Measurements from ENCODE around the gene XPR1.

The XPR1 gene

DNA sequence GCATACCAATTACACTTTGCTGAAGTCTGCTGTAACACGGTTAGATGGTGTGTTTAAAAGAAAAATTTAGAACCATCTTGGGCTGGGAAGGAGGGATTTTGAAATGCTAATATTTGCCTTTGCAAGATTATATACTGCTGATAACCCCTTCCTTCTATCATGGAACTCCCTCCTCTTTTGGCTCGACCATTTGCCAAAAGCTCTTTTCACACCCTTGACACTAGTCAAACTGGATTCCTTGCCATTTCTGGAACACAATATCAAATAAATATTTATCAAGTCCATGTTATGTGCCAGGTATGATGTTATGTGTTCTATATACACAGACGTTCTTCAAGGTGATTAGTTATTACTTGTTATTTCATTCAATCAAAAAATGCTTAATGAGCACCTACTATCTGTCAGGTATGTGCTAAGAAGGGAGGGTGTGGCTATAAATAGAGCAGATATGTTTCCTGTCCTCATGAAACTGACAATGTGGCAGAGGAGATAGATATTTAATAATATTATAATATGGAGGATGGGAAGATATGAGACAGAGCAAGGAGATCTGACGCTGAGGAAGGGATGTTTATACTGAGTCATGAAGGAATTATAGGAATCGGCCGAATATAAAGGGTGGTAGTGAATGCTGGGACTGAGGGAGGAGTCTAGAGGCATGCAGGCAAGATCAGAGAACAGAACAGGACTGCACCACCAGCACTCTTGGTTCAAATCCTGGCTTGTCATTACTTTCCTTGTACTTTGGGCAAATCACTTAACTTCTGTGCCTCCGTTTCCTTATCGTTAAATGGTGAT, 16.1 kb upstream of the XPR1 start:
- DNase-seq (ENCODE audit: low spot score) = no peak

DNA sequence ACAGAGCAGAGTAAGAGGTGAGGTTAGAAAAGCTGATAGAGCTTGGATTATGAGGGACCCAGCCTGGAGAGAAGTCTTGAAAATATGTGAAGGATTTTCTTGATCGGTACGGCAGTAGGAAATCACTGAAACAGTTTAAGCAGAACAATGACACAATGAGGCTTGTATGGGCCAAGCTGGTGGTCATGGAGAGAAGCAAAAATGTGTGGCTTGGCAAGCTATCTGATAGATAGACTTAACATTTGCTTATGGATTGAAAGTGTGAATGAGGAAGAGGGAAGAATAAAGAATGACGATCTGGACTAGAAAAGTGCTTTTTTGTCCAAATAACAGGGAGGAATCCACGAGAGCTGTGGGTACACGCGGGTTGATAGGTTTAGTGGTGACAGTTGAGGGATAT, 15.4 kb upstream of the XPR1 start:
- DNase-seq (ENCODE audit: low spot score) = no peak

DNA sequence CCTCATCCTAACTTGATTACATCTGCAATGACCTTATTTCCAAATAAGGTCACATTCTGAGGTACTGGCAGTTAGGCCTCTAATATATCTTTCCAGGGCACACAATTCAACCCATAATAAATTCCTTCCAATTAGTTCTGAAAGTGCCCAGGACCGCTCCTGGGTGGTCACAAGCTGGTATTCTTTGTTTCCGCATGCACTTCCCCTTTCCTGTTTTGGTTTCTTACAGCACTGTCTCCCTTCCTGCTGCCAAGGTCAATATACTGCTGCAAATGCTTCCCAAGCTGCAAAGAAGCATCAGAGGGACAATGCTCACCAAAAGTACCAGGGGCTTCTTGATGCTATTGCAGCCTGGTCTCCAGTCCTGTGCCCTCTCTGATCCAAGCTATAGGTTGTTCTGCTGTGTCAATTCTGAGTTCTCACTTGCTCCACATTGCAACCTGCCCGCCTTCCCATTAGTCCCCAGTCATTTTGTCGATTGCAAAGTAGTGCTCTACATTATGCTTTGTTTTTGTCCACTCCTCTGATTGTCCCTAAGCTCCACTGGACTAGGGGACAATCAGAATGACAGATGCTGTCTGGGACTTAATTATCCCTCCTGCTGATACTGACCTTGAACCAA, 13.9 kb upstream of the XPR1 start:
- no peak for DNase-seq (ENCODE audit: low spot score)

GRCh38 chr1:180620581-180620980, 11.2 kb upstream of the XPR1 start:
- DNase-seq (ENCODE audit: low spot score) = no peak

GRCh38 chr1:180622658-180623508, 8.9 kb upstream of the XPR1 start:
- no peak for DNase-seq (ENCODE audit: low spot score)

DNA sequence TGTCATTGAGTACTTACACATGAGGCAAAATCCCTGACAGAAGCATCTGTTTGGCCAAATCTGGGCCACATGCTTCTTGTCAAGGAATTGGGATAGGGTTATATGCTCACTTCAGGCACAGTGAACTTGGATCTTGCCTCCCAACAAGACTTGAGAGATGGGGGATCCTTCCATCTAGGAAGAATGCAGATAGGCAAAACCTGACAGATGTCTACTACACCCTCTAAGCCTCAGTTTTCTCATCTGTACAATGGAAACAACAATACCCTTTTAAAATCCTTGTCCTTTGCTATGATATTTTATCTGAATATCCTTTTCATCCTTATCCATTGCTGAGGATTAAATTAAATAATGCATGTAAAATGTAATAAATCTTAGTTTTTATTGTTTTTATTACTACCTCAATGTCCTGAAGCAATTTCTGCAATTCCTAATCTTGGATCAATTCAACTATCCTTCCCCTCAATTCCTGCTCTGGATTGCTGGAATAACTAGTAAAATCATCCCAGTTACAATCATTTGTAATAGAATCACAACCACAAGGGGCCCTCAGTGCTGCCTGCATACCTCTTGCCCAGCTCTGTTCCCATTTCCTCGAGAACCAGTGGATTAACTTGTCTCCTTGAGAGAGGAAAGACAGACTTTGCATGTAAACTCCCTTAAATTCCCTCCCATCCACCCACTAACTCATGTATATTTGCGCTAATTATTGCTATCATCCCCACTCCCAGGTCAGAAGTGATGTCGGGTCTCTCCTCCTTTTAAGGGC, 8.1 kb upstream of the XPR1 start:
- DNase-seq (ENCODE audit: low spot score) = no peak

GRCh38 chr1:180626711-180627110, 5.1 kb upstream of the XPR1 start:
- no peak for DNase-seq (ENCODE audit: low spot score)

DNA sequence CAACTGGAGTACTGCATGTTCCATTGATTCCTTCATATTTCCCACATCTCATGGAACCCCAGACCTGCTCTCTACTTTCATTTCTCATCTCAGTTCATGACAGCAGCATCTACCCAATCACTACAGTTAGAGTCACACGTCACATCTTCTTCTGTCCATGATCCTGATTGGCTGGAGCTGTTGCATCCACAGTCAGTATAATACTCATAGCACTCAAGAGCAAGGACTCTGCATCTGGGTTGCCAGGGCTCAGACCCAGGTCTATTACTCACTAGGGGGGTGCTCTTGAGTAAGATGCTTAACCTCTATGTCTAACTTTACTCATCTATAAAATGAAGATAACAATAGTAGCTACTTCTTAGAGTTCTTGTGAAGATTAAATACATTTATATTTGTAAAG, 4.4 kb upstream of the XPR1 start:
- DNase-seq (ENCODE audit: low spot score) = no peak

GRCh38 chr1:180628646-180629045, 3.2 kb upstream of the XPR1 start:
- DNase-seq (ENCODE audit: low spot score) = no peak

GRCh38 chr1:180630408-180631193, 1.2 kb upstream of the XPR1 start:
- DNase-seq (ENCODE audit: low spot score) = no peak

GRCh38 chr1:180631194-180631765, 542 bp upstream of the XPR1 start:
- DNase-seq (ENCODE audit: low spot score) = peak; percentile 27

GRCh38 chr1:180632326-180633056, 669 bp downstream of the XPR1 start:
- peak; percentile 66 for DNase-seq (ENCODE audit: low spot score)

DNA sequence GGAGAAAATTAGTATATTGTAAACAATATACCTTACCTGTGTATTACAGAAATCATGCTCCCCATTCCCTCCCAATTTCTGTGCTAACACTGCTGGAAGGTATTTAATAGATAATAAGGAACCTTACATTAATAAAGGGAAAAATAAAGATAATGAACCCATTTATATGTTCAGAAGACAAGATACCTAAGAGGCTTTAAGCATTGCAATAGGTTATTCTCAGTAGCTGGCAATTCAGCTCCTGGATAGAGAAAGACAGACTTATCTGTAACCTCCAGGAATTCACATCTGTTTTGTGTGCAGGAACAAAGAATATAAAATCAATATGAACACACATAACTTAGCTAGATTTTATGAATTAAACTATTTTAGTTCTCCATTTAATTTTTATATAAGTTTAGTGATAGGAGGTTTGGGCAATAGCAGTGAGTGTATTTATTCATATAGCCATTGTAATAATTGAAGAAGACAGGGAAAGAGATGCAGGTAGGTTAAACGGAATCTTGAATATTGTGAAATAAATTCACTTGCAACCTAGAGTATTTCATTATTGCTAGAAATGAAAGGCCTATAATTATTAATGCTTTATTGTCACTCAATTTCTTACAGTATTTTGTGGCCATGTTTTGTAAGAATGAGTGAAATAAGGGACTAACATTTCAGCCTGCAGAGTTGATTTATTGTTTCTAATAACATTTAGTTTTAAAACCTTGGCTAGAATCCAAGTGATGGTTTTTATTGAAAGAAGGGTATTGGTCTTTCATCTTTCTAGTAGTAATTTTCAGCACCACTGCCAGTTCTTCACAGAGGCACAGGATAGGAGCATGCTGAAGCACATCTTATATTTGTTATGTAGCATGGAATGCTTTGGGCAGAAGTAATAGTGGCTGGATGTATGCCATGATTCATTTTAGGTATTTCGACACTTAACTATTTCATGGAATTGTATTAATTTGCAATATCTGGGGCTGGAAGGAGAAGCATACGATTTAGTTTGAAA, 1.5 kb downstream of the XPR1 start:
- DNase-seq (ENCODE audit: low spot score) = no peak

GRCh38 chr1:180636138-180636537, 4.3 kb downstream of the XPR1 start:
- DNase-seq (ENCODE audit: low spot score) = no peak

DNA sequence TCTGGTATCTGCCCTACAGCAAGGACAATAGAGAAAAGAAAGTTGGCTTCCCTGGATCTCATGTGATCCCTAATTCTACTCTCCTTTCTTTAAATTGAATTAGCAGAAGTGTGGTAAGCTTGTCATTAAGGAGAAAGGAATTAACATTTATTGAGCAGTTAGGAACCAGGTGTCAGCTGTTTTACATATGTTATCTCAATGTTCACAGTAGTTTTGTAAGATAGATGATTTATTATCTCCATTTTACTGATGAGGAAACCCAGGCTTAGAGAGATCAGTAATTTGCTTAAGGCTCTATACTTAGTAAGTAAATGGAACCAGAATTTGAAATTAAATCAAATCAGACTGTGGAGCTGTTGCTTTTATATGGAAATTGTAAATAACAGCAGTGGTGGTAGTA, 8.0 kb downstream of the XPR1 start:
- no peak for DNase-seq (ENCODE audit: low spot score)

DNA sequence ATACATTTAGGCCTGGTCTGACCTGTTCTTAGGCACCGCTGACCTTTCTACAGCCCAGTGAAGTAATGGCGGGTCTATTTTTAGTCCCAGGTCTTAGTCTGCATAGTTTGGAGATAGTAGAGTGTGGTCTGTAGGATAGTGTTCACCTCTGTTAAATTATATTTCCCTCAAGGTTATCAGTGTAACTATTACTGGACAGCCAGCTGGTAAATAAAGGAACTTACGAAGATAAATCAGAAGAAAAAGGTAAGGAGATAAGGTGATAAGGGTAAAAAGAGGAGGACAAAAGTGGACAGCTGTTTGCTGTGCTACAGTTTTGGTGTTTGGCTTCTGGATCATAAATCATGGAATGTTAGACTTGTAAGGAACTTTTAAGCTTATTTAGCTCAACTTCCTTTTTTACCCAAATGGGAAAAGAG, 8.7 kb downstream of the XPR1 start:
- DNase-seq (ENCODE audit: low spot score) = no peak

DNA sequence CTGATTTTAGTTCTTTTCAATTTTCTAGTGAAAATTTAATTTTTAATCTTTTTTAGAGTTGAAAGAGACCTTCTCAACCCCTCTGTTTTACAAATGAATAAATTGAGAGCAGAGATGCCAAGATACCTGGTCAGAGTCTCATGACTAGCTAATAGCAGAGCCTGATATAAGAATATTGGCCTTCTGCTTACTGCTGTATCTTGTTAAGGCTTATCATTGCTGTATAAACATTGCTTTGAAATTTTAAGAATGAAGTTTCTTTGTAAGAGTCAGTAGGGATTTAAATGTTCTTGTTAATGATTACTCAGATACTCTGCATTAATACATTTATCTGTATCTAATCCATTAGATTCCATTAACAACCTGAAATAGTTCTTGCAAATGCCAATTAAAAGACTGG, 9.8 kb downstream of the XPR1 start:
- no peak for DNase-seq (ENCODE audit: low spot score)

DNA sequence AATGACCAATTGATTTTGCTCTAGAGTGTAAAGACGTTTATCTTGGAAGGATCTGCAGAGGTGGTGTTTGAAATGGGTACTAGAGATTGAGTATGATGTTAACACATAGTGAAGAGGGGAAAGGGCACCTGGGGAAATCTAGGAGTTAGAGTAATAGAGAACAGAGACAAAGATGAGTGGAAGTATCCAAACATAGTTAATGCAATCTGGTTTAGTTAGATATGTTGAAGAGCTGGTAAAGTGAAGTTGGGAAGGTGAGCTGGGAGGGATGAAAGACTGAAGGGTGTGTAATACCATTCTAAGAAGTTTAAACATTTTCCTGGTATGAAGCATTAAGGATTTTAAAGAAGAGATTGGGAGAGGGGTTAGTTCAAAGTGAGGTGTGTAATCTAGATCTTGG, 11.0 kb downstream of the XPR1 start:
- no peak for DNase-seq (ENCODE audit: low spot score)

GRCh38 chr1:180643693-180644092, 11.9 kb downstream of the XPR1 start:
- DNase-seq (ENCODE audit: low spot score) = no peak
